ENCODE results near the gene HOXA13. TPM values are rescaled to one million over a fixed set of nuclear protein-coding genes. Genes with fewer than 3 reads are reported as not detected.

The HOXA13 gene
- total RNA-seq, 2 experiments from 2014 or later: 0.32 to 0.54 TPM

- ChIA-PET POLR2A (interaction anchor here (0.6 kb wide), 1 partner anchor 450 kb away, joined by 3 read pairs; no protein-coding TSS in a partner anchor), CTCF (ENCODE audit: unreplicated experiment) (no interaction called here)
- H3K9me2 ChIP-seq (ENCODE audit: insufficient read depth, low read length): no peaks in the 10 kb centered on the region
- H3K4me3 ChIP-seq (ENCODE audit: low read depth, low read length, poor library complexity, severe bottlenecking): peak overlapping the region; percentile 73
- H3K4me2 ChIP-seq (ENCODE audit: low read length): peak overlapping the region; percentile 86
- peaks cover 17% of the 10 kb centered on the region for H3K4me1 ChIP-seq (ENCODE audit: insufficient read depth, low read length, poor library complexity, severe bottlenecking)
- intact Hi-C loops (cut with micrococcal nuclease; ENCODE audit: unreplicated experiment): no loop called here
- H2AFZ ChIP-seq (ENCODE audit: low read length): no peak overlapping the region; the same call in 1 of the 2 replicates
- no TSS peak for BruUV-seq (replicated peaks)
- TF ChIP-seq CTCF (conservative IDR thresholded peaks at IDR 0.05; ENCODE audit: low read length) (no peak), EZH2phosphoT487 (IDR thresholded peaks at IDR 0.05; ENCODE audit: borderline replicate concordance, low read depth, low read length) (no peak)
- H3K36me3 ChIP-seq (ENCODE audit: insufficient read depth, low read length): no peaks in the 10 kb centered on the region
- no peaks in the 10 kb centered on the region for H4K20me1 ChIP-seq (ENCODE audit: insufficient read depth, low read length)
- peak; percentile 38 for DNase-seq (ENCODE audit: low spot score)
- no peaks in the 10 kb centered on the region for H3K79me2 ChIP-seq (ENCODE audit: insufficient read depth, low read depth, low read length)
- H3K9me3 ChIP-seq (ENCODE audit: low read length): no peaks in the 10 kb centered on the region
- no peak overlapping the region for H3K27ac ChIP-seq (ENCODE audit: low read depth, low read length, poor library complexity, severe bottlenecking)
Measured at GRCh38 chr7:27200761-27201579, 1.1 kb upstream of the HOXA13 start.

GRCh38 chr7:27198871-27199801 lies 755 bp downstream of the HOXA13 start:
- TF ChIP-seq CTCF (conservative IDR thresholded peaks at IDR 0.05; ENCODE audit: low read length) (no peak), EZH2phosphoT487 (IDR thresholded peaks at IDR 0.05; ENCODE audit: borderline replicate concordance, low read depth, low read length) (no peak)
- Histone ChIP-seq H3K79me2 (ENCODE audit: insufficient read depth, low read depth, low read length) (no peaks in the 10 kb centered on the region), H3K4me1 (ENCODE audit: insufficient read depth, low read length, poor library complexity, severe bottlenecking) (peaks cover 17% of the 10 kb centered on the region), H3K36me3 (ENCODE audit: insufficient read depth, low read length) (no peaks in the 10 kb centered on the region), H2AFZ (ENCODE audit: low read length) (no peak overlapping the region), H4K20me1 (ENCODE audit: insufficient read depth, low read length) (no peaks in the 10 kb centered on the region), H3K9me2 (ENCODE audit: insufficient read depth, low read length) (no peaks in the 10 kb centered on the region), H3K4me2 (ENCODE audit: low read length) (peak overlapping the region; percentile 62; the same call in 1 of the 2 replicates), H3K9me3 (ENCODE audit: low read length) (no peaks in the 10 kb centered on the region), H3K4me3 (ENCODE audit: low read depth, low read length, poor library complexity, severe bottlenecking) (peak overlapping the region; percentile 73), H3K27ac (ENCODE audit: low read depth, low read length, poor library complexity, severe bottlenecking) (no peak overlapping the region)
- POLR2A ChIA-PET: no interaction called here
- DNase-seq (ENCODE audit: low spot score): peak; percentile 27
- CTCF ChIA-PET (ENCODE audit: unreplicated experiment): interaction anchor here (0.6 kb wide), 1 partner anchor 407 kb away, joined by 4 read pairs; no protein-coding TSS in a partner anchor
- no TSS peak for BruUV-seq (replicated peaks)
- intact Hi-C loops (cut with micrococcal nuclease; ENCODE audit: unreplicated experiment): loop anchor here (5.0 to 10.0 kb wide), 4 partner anchors 408 to 878 kb away; partner anchors contain the start of gene HIBADH

Data from OCI-LY7 (cell line).